Measurements from ENCODE around the gene ERAL1. TPM values are rescaled to one million over a fixed set of nuclear protein-coding genes. Genes with fewer than 3 reads are reported as not detected.

The ERAL1 gene
- total RNA-seq, 1 donor from 2014 or later, result 17.6 TPM

- DNase-seq (ENCODE audit: low read depth) (no peak), FAIRE-seq (no peak)
- Histone ChIP-seq H3K4me3 (ENCODE audit: low read depth, low read length) (peak overlapping the region; percentile 82), H3K36me3 (ENCODE audit: control insufficient read depth, insufficient read depth, low read length) (peaks cover 1% of the 10 kb centered on the region), H3K27me3 (ENCODE audit: control insufficient read depth, insufficient read depth, low read length) (no peaks in the 10 kb centered on the region)
- TF ChIP-seq CTCF (IDR thresholded peaks at IDR 0.05; ENCODE audit: insufficient read depth, low read length, severe bottlenecking), result no peak
These were observed 41.7 kb downstream of the ERAL1 start for GRCh38 chr17:28896491-28896883.

- peak; percentile 90 for DNase-seq (ENCODE audit: low read depth)
- peak within 1 kb of the TSS; percentile 82 for H3K4me3 ChIP-seq (ENCODE audit: low read depth, low read length)
- peak; percentile 19 for TF ChIP-seq CTCF (IDR thresholded peaks at IDR 0.05; ENCODE audit: insufficient read depth, low read length, severe bottlenecking)
- no peaks in the 10 kb centered on the region for H3K36me3 ChIP-seq (ENCODE audit: control insufficient read depth, insufficient read depth, low read length)
- no peak for FAIRE-seq
- no peaks in the 10 kb centered on the region for H3K27me3 ChIP-seq (ENCODE audit: control insufficient read depth, insufficient read depth, low read length)
These were observed 42.3 kb downstream of the ERAL1 start, which contains the start of gene FLOT2 for GRCh38 chr17:28896884-28897768. FLOT2 (minus strand) TSS chr17:28897733; CDS start chr17:28897574, 159 bp downstream.

GRCh38 chr17:28897769-28898526 lies 43.1 kb downstream of the ERAL1 start:
- Histone ChIP-seq H3K4me3 (ENCODE audit: low read depth, low read length) (peak overlapping the region; percentile 82), H3K36me3 (ENCODE audit: control insufficient read depth, insufficient read depth, low read length) (no peaks in the 10 kb centered on the region), H3K27me3 (ENCODE audit: control insufficient read depth, insufficient read depth, low read length) (no peaks in the 10 kb centered on the region)
- DNase-seq (ENCODE audit: low read depth), result no peak
- no peak for FAIRE-seq
- TF ChIP-seq CTCF (IDR thresholded peaks at IDR 0.05; ENCODE audit: insufficient read depth, low read length, severe bottlenecking), result no peak

GRCh38 chr17:28898527-28898955 lies 43.7 kb downstream of the ERAL1 start:
- FAIRE-seq, result no peak
- no peaks in the 10 kb centered on the region for H3K27me3 ChIP-seq (ENCODE audit: control insufficient read depth, insufficient read depth, low read length)
- no peaks in the 10 kb centered on the region for H3K36me3 ChIP-seq (ENCODE audit: control insufficient read depth, insufficient read depth, low read length)
- H3K4me3 ChIP-seq (ENCODE audit: low read depth, low read length), result no peak overlapping the region
- DNase-seq (ENCODE audit: low read depth), result no peak
- TF ChIP-seq CTCF (IDR thresholded peaks at IDR 0.05; ENCODE audit: insufficient read depth, low read length, severe bottlenecking), result no peak

GRCh38 chr17:28899212-28899815 lies 44.5 kb downstream of the ERAL1 start:
- DNase-seq (ENCODE audit: low read depth) (no peak), FAIRE-seq (no peak)
- no peaks in the 10 kb centered on the region for H3K36me3 ChIP-seq (ENCODE audit: control insufficient read depth, insufficient read depth, low read length)
- no peak overlapping the region for H3K4me3 ChIP-seq (ENCODE audit: low read depth, low read length)
- TF ChIP-seq CTCF (IDR thresholded peaks at IDR 0.05; ENCODE audit: insufficient read depth, low read length, severe bottlenecking), result no peak
- no peaks in the 10 kb centered on the region for H3K27me3 ChIP-seq (ENCODE audit: control insufficient read depth, insufficient read depth, low read length)
